ENCODE measurements around the gene PRSS3.

Gene PRSS3

GRCh38 chr9:33776578-33776977, 18.8 kb upstream of the PRSS3 start:
- H3K4me1 ChIP-seq (ENCODE audit: control insufficient read depth in 1 of 2, insufficient read depth in 1 of 2, low read depth in 1 of 2, low read length in 1 of 2) = peaks cover 0 to 4% of the 10 kb centered on the region in 2 experiments
- no peak overlapping the region for H3K27ac ChIP-seq
- TF ChIP-seq CTCF (IDR thresholded peaks at IDR 0.05) = no peak
- no peak overlapping the region for H3K4me3 ChIP-seq (ENCODE audit: low read depth in 1 of 2, low read length in 1 of 2)
- no peaks in the 10 kb centered on the region for H3K36me3 ChIP-seq
- H3K27me3 ChIP-seq = no peaks in the 10 kb centered on the region
- no peaks in the 10 kb centered on the region for H3K9me3 ChIP-seq

GRCh38 chr9:33778700-33779351, 16.5 kb upstream of the PRSS3 start:
- H3K4me1 ChIP-seq (ENCODE audit: control insufficient read depth in 1 of 2, insufficient read depth in 1 of 2, low read depth in 1 of 2, low read length in 1 of 2) = peaks cover 0 to 4% of the 10 kb centered on the region in 2 experiments
- H3K27me3 ChIP-seq = no peaks in the 10 kb centered on the region
- no peak overlapping the region for H3K27ac ChIP-seq
- no peaks in the 10 kb centered on the region for H3K36me3 ChIP-seq
- H3K9me3 ChIP-seq = no peaks in the 10 kb centered on the region
- peak; percentile 83 for TF ChIP-seq CTCF (IDR thresholded peaks at IDR 0.05)
- no peak overlapping the region for H3K4me3 ChIP-seq (ENCODE audit: low read depth in 1 of 2, low read length in 1 of 2)

GRCh38 chr9:33780276-33780675, 15.1 kb upstream of the PRSS3 start:
- H3K27me3 ChIP-seq = no peaks in the 10 kb centered on the region
- peaks cover 0 to 4% of the 10 kb centered on the region in 2 experiments for H3K4me1 ChIP-seq (ENCODE audit: control insufficient read depth in 1 of 2, insufficient read depth in 1 of 2, low read depth in 1 of 2, low read length in 1 of 2)
- TF ChIP-seq CTCF (IDR thresholded peaks at IDR 0.05) = no peak
- no peaks in the 10 kb centered on the region for H3K36me3 ChIP-seq
- no peak overlapping the region for H3K4me3 ChIP-seq (ENCODE audit: low read depth in 1 of 2, low read length in 1 of 2)
- H3K27ac ChIP-seq = no peak overlapping the region
- H3K9me3 ChIP-seq = no peaks in the 10 kb centered on the region

- Histone ChIP-seq H3K9me3 (no peaks in the 10 kb centered on the region), H3K27me3 (peaks cover 5% of the 10 kb centered on the region), H3K27ac (no peak overlapping the region), H3K36me3 (no peaks in the 10 kb centered on the region), H3K4me1 (ENCODE audit: control insufficient read depth in 1 of 2, insufficient read depth in 1 of 2, low read depth in 1 of 2, low read length in 1 of 2) (peaks cover 0 to 4% of the 10 kb centered on the region in 2 experiments), H3K4me3 (ENCODE audit: low read depth in 1 of 2, low read length in 1 of 2) (no peak overlapping the region)
- TF ChIP-seq CTCF (IDR thresholded peaks at IDR 0.05) = no peak
Observed at GRCh38 chr9:33781736-33782135, 13.6 kb upstream of the PRSS3 start.

GRCh38 chr9:33782395-33783152, 12.8 kb upstream of the PRSS3 start:
- TF ChIP-seq CTCF (IDR thresholded peaks at IDR 0.05) = no peak
- Histone ChIP-seq H3K27me3 (peaks cover 5% of the 10 kb centered on the region), H3K4me3 (ENCODE audit: low read depth in 1 of 2, low read length in 1 of 2) (no peak overlapping the region), H3K4me1 (ENCODE audit: control insufficient read depth in 1 of 2, insufficient read depth in 1 of 2, low read depth in 1 of 2, low read length in 1 of 2) (peaks cover 0 to 4% of the 10 kb centered on the region in 2 experiments), H3K36me3 (no peaks in the 10 kb centered on the region), H3K27ac (no peak overlapping the region), H3K9me3 (no peaks in the 10 kb centered on the region)
